GM12878 (cell line): ENCODE data around the gene ADCY10. TPM values are rescaled to one million over a fixed set of nuclear protein-coding genes. Genes with fewer than 3 reads are reported as not detected.

Source experiments
- CREB1 ChIP-seq: IDR thresholded peaks from 2 replicates; pipeline ENCODE4 v1.6.1; 2012; ENCODE audit warnings: low read depth, mild to moderate bottlenecking, inconsistent platforms
- MYC ChIP-seq: IDR thresholded peaks from 2 replicates; pipeline ENCODE4 v1.6.1; 2011; ENCODE audit warnings: mild to moderate bottlenecking, low read length, moderate library complexity, inconsistent platforms; ENCODE audit not compliant: insufficient read depth, insufficient replicate concordance, insufficient read length, severe bottlenecking
- NR2F1 ChIP-seq: fragments of 450-650 bp; conservative IDR thresholded peaks from 2 replicates; pipeline ENCODE4 v1.6.1; 2017; ENCODE audit warnings: mild to moderate bottlenecking
- RCOR1 ChIP-seq: conservative IDR thresholded peaks from 2 replicates; pipeline ENCODE4 v1.6.1; 2012; ENCODE audit warnings: low read depth, low read length, improper control_type of control experiment
- ZNF24 ChIP-seq: fragments of 450-650 bp; IDR thresholded peaks from 2 replicates; pipeline ENCODE4 v1.6.1; 2017; ENCODE audit warnings: antibody characterized with exemption, mild to moderate bottlenecking
- ZNF384 ChIP-seq: IDR thresholded peaks from 2 replicates; pipeline ENCODE4 v1.6.1; 2012; ENCODE audit warnings: low read depth, mild to moderate bottlenecking, low read length, improper control_type of control experiment, borderline replicate concordance
- polyA plus RNA-seq, 11 experiments: library from polyadenylated mRNA; depleted of rRNA in 4 of 11; unstranded in 6 of 11; stranded (reverse) in 5 of 11; fragments of >200 nt; fragmentation: Nextera tagmentation in 4 of 11; fragmentation: Illumina TruSeq in 1 of 11; extraction: Ambion mirVana in 4 of 11; extraction: Trizol in 1 of 11; gene quantifications; 1 replicate in 1 of 11; 2 replicates in 10 of 11; pipeline versions ENCODE4 v1.2.1 to v1.2.3, GENCODE V29; 2011 to 2016; ENCODE audit warnings: inconsistent platforms in 2 of 11, missing spikeins in 2 of 11, low read depth in 1 of 11
- total RNA-seq, 4 experiments: library from RNA; depleted of rRNA in 3 of 4; stranded (reverse); fragments of >200 nt in 3 of 4; fragmentation: Illumina TruSeq in 1 of 4; extraction: Trizol in 1 of 4; gene quantifications; 2 replicates each; pipeline versions ENCODE4 v1.2.1 to v1.2.3, GENCODE V29; 2013 to 2021
- TF ChIP-seq, protein P1 (sequence below): IDR thresholded peaks from 2 replicates; pipeline ENCODE4 v1.6.1; 2012; ENCODE audit warnings: improper control_type of control experiment, low read depth, low read length; ENCODE audit not compliant: insufficient replicate concordance

Gene ADCY10
- total and polyA plus RNA-seq, 10 of the 15 experiments (the other 5 are each of a cell fraction or from before 2014, with no cell fraction given), result 0.13 to 0.22 TPM; not detected in 8

GRCh38 chr1:167916766-167917511 lies 3.0 kb upstream of the ADCY10 start (continued):
- TF ChIP-seq RCOR1 (no peak), ZNF24 (peak; percentile 71), CREB1 (no peak), NR2F1 (peak; percentile 60; the same call in 1 of the 2 replicates), MYC (no peak), ZNF384 (peak; percentile 14; the same call in 1 of the 2 replicates)
- TF ChIP-seq, protein P1, sequence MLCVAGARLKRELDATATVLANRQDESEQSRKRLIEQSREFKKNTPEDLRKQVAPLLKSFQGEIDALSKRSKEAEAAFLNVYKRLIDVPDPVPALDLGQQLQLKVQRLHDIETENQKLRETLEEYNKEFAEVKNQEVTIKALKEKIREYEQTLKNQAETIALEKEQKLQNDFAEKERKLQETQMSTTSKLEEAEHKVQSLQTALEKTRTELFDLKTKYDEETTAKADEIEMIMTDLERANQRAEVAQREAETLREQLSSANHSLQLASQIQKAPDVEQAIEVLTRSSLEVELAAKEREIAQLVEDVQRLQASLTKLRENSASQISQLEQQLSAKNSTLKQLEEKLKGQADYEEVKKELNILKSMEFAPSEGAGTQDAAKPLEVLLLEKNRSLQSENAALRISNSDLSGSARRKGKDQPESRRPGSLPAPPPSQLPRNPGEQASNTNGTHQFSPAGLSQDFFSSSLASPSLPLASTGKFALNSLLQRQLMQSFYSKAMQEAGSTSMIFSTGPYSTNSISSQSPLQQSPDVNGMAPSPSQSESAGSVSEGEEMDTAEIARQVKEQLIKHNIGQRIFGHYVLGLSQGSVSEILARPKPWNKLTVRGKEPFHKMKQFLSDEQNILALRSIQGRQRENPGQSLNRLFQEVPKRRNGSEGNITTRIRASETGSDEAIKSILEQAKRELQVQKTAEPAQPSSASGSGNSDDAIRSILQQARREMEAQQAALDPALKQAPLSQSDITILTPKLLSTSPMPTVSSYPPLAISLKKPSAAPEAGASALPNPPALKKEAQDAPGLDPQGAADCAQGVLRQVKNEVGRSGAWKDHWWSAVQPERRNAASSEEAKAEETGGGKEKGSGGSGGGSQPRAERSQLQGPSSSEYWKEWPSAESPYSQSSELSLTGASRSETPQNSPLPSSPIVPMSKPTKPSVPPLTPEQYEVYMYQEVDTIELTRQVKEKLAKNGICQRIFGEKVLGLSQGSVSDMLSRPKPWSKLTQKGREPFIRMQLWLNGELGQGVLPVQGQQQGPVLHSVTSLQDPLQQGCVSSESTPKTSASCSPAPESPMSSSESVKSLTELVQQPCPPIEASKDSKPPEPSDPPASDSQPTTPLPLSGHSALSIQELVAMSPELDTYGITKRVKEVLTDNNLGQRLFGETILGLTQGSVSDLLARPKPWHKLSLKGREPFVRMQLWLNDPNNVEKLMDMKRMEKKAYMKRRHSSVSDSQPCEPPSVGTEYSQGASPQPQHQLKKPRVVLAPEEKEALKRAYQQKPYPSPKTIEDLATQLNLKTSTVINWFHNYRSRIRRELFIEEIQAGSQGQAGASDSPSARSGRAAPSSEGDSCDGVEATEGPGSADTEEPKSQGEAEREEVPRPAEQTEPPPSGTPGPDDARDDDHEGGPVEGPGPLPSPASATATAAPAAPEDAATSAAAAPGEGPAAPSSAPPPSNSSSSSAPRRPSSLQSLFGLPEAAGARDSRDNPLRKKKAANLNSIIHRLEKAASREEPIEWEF, result no peak
